ENCODE measurements around the gene TMEM138. TPM values are rescaled to one million over a fixed set of nuclear protein-coding genes. Genes with fewer than 3 reads are reported as not detected.

Gene TMEM138
- total and polyA plus RNA-seq, 2 of the 4 experiments (the other 2 are of a cell fraction): 16.8 to 53.2 TPM

DNA sequence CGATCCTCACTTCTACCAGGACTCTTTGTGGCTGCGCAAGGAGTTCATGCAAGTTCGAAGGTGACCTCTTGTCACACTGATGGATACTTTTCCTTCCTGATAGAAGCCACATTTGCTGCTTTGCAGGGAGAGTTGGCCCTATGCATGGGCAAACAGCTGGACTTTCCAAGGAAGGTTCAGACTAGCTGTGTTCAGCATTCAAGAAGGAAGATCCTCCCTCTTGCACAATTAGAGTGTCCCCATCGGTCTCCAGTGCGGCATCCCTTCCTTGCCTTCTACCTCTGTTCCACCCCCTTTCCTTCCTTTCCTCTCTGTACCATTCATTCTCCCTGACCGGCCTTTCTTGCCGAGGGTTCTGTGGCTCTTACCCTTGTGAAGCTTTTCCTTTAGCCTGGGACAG, 6.5 kb downstream of the TMEM138 start:
- no peak overlapping the region for H4K5ac ChIP-seq (ENCODE audit: low read depth, low read length)
- no TSS peak for BruUV-seq (replicated peaks)
- peaks cover 11% of the 10 kb centered on the region for H3K4me1 ChIP-seq (ENCODE audit: control insufficient read depth, insufficient read depth, low read length)
- peak overlapping the region; percentile 41 for H3K18ac ChIP-seq (ENCODE audit: low read depth, low read length)
- H2AFZ ChIP-seq (replicated peaks; ENCODE audit: low read length, poor library complexity): no peak overlapping the region
- TF ChIP-seq CEBPB (IDR thresholded peaks at IDR 0.05; ENCODE audit: low read depth, low read length): 0 out of 2 replicates have a peak, but pooled peaks have one; percentile 11
- no peak for TF ChIP-seq RFX5 (IDR thresholded peaks at IDR 0.05; ENCODE audit: low read depth, low read length)
- no peak for TF ChIP-seq CHD1 (IDR thresholded peaks at IDR 0.05; ENCODE audit: low read depth, low read length)
- no peak for DNase-seq
- ATAC-seq (ENCODE audit: low read depth): no peak
- 93% methylated on average over 4 of the region's 7 CpGs; no CpG with 5 or more reads in 1 of the 2 experiments for WGBS, 2 experiments (ENCODE audit: extremely low coverage in 2 of 2, insufficient read length in 1 of 2)
- H4K91ac ChIP-seq (ENCODE audit: insufficient read depth, low read depth, low read length): no peak overlapping the region
- 0 out of 2 replicates have a peak, but pooled peaks cover 3% of the 10 kb centered on the region for H3K9me1 ChIP-seq (ENCODE audit: insufficient read depth, low read length)
- H4K8ac ChIP-seq (ENCODE audit: low read depth in 2 of 2, low read length in 2 of 2): no peak overlapping the region
- H2BK20ac ChIP-seq (ENCODE audit: low read depth, low read length): no peak overlapping the region
- in situ Hi-C loops (cut with MboI; ENCODE audit: low sequenced_read_pairs) (no loop called here), dilution Hi-C loops (cut with HindIII; ENCODE audit: low sequenced_read_pairs, unreplicated experiment) (no loop called here), intact Hi-C loops (cut with micrococcal nuclease) (loop anchor here (1.0 kb wide), 1 partner anchor 10 kb away; no protein-coding TSS in a partner anchor)
- H3K36me3 ChIP-seq (ENCODE audit: control insufficient read depth, insufficient read depth, low read length): peaks cover 35% of the 10 kb centered on the region
- 0 out of 2 replicates have a peak, but pooled peaks cover 2% of the 10 kb centered on the region for H3K9me3 ChIP-seq (ENCODE audit: control insufficient read depth, insufficient read depth, low read length)
- H3K27ac ChIP-seq (ENCODE audit: insufficient read depth, low read length): peak overlapping the region; percentile 27; the same call in 1 of the 2 replicates
- ChIA-PET CTCF (interaction anchor here (0.9 to 1.3 kb wide), 3 partner anchors 18 to 32 kb away, joined by 3 to 4 read pairs (median 3); partner anchors contain the start of gene TMEM216), POLR2A (ENCODE audit: unreplicated experiment) (no interaction called here)
- no peak overlapping the region for H2BK15ac ChIP-seq (ENCODE audit: low read depth, low read length)
- H3K56ac ChIP-seq (ENCODE audit: extremely low read depth, insufficient read depth, low read length): no peak overlapping the region
- no peak overlapping the region for H3K4ac ChIP-seq (ENCODE audit: low read depth, low read length)
- H4K20me1 ChIP-seq (ENCODE audit: insufficient read depth, low read length): no peaks in the 10 kb centered on the region
- H3K27me3 ChIP-seq (ENCODE audit: control insufficient read depth, insufficient read depth, low read length): no peaks in the 10 kb centered on the region
- H2BK120ac ChIP-seq (ENCODE audit: low read depth, low read length): no peak overlapping the region
- no peak overlapping the region for H3K4me2 ChIP-seq (ENCODE audit: low read depth, low read length)
- H3K79me1 ChIP-seq (ENCODE audit: low read depth in 1 of 2, low read length in 2 of 2): peaks cover 18 to 34% of the 10 kb centered on the region in 2 experiments
- H2AK9ac ChIP-seq (replicated peaks; ENCODE audit: low read depth, low read length, poor library complexity): no peak overlapping the region
- no peak overlapping the region for H3K14ac ChIP-seq (replicated peaks; ENCODE audit: low read depth, low read length)
- H3K4me3 ChIP-seq (ENCODE audit: insufficient read depth, low read depth, low read length): no peak overlapping the region
- H3K9ac ChIP-seq (ENCODE audit: low read depth, low read length): no peak overlapping the region
- H2BK5ac ChIP-seq (ENCODE audit: low read depth, low read length, poor library complexity, severe bottlenecking): peak overlapping the region; percentile 11
- no peak overlapping the region for H3K23ac ChIP-seq (ENCODE audit: low read depth, low read length)
- no peak overlapping the region for H2AK5ac ChIP-seq (ENCODE audit: low read depth, low read length)

Measured in IMR-90 (cell line).